HEK293 (cell line): ENCODE results near the gene FOLR1.

Experiments used
- CTCF ChIA-PET: fragments of 350-600 bp; formaldehyde crosslinking; extraction: SDS; loops from one replicate; lab custom pipeline; 2021; ENCODE audit warnings: antibody characterized with exemption; lab: Yijun Ruan, JAX
- POLR2A ChIA-PET: fragments of 300-600 bp; formaldehyde crosslinking; extraction: SDS; loops from one replicate; lab custom pipeline; 2020; ENCODE audit warnings: antibody characterized with exemption, inconsistent platforms; lab: Yijun Ruan, JAX
- H3K27ac ChIP-seq: fragments of 200-500 bp; sonication (Bioruptor generic); 2 replicates; pipeline ENCODE4 v1.5.1; 2014; ENCODE audit warnings: low read depth, low read length, control low read depth, inconsistent platforms; ENCODE audit errors: extremely low read depth
- H3K36me3 ChIP-seq, 2 experiments: fragments of 200-500 bp in 1 of 2; sonication (Bioruptor generic) in 1 of 2; 1 replicate in 1 of 2; 2 replicates in 1 of 2; pipeline ENCODE4 v1.5.1; 2014 to 2017; ENCODE audit warnings: inconsistent platforms in 2 of 2, low read length in 2 of 2; ENCODE audit not compliant: control insufficient read depth in 2 of 2, insufficient read depth in 1 of 2
- H3K4me1 ChIP-seq: fragments of 200-500 bp; sonication (Bioruptor generic); 2 replicates; pipeline ENCODE4 v1.5.1; 2014; ENCODE audit warnings: mild to moderate bottlenecking, low read length, inconsistent platforms; ENCODE audit not compliant: control insufficient read depth, insufficient read depth
- H3K4me3 ChIP-seq: 2 replicates; pipeline ENCODE4 v1.5.1; 2011; ENCODE audit warnings: low read depth, mild to moderate bottlenecking, control low read depth, low read length, moderate library complexity
- H3K9me3 ChIP-seq: fragments of 200-500 bp; sonication (Bioruptor generic); 2 replicates; pipeline ENCODE4 v1.5.1; 2014; ENCODE audit warnings: low read depth, low read length, inconsistent platforms; ENCODE audit not compliant: control insufficient read depth, insufficient read depth
- HOXC10 ChIP-seq: sonication (generic); formaldehyde crosslinking; IDR thresholded peaks from 2 replicates; pipeline ENCODE4 v1.8.1; 2023; ENCODE audit warnings: mild to moderate bottlenecking, missing genetic modification reagents
- MZF1 ChIP-seq: fragments of 450-650 bp; formaldehyde crosslinking; IDR thresholded peaks from 2 replicates; pipeline ENCODE4 v1.5.1; 2017; ENCODE audit warnings: missing biosample characterization, missing genetic modification characterization, borderline replicate concordance
- WT1 ChIP-seq: fragments of 450-650 bp; formaldehyde crosslinking; IDR thresholded peaks from 2 replicates; pipeline ENCODE4 v1.5.1; 2016; ENCODE audit warnings: missing biosample characterization, missing genetic modification characterization
- YY1 ChIP-seq: fragments of 450-650 bp; formaldehyde crosslinking; IDR thresholded peaks from 2 replicates; pipeline ENCODE4 v1.5.1; 2018; ENCODE audit warnings: missing biosample characterization, missing genetic modification characterization
- YY2 ChIP-seq: fragments of 450-650 bp; formaldehyde crosslinking; IDR thresholded peaks from 2 replicates; pipeline ENCODE4 v1.5.1; 2016; ENCODE audit warnings: missing biosample characterization, missing genetic modification characterization
- ZBTB1 ChIP-seq: fragments of 450-650 bp; formaldehyde crosslinking; IDR thresholded peaks from 2 replicates; pipeline ENCODE4 v1.5.1; 2016; ENCODE audit warnings: missing biosample characterization, missing genetic modification characterization
- ZBTB48 ChIP-seq: fragments of 450-650 bp; formaldehyde crosslinking; IDR thresholded peaks from 2 replicates; pipeline ENCODE4 v1.5.1; 2016; ENCODE audit warnings: missing biosample characterization, missing genetic modification characterization
- ZBTB7A ChIP-seq: fragments of 450-650 bp; formaldehyde crosslinking; IDR thresholded peaks from 2 replicates; pipeline ENCODE4 v1.5.1; 2016; ENCODE audit warnings: low read depth, missing biosample characterization, missing genetic modification characterization
- ZFP41 ChIP-seq: fragments of 450-650 bp; formaldehyde crosslinking; IDR thresholded peaks from 2 replicates; pipeline ENCODE4 v1.5.1; 2016; ENCODE audit warnings: missing biosample characterization, missing genetic modification characterization, borderline replicate concordance
- ZNF10 ChIP-seq: fragments of 450-650 bp; formaldehyde crosslinking; IDR thresholded peaks from 2 replicates; pipeline ENCODE4 v1.5.1; 2017; ENCODE audit warnings: missing biosample characterization, missing genetic modification characterization
- ZNF184 ChIP-seq: fragments of 450-650 bp; IDR thresholded peaks from 2 replicates; pipeline ENCODE4 v1.5.1; 2018; ENCODE audit warnings: missing biosample characterization, mild to moderate bottlenecking, missing genetic modification characterization
- ZNF2 ChIP-seq: fragments of 450-650 bp; formaldehyde crosslinking; IDR thresholded peaks from 2 replicates; pipeline ENCODE4 v1.5.1; 2016; ENCODE audit warnings: missing biosample characterization, missing genetic modification characterization
- ZNF24 ChIP-seq: fragments of 450-650 bp; formaldehyde crosslinking; IDR thresholded peaks from 2 replicates; pipeline ENCODE4 v1.5.1; 2016; ENCODE audit warnings: missing biosample characterization, missing genetic modification characterization
- ZNF248 ChIP-seq: fragments of 450-650 bp; formaldehyde crosslinking; IDR thresholded peaks from 2 replicates; pipeline ENCODE4 v1.5.1; 2017; ENCODE audit warnings: missing biosample characterization, missing genetic modification characterization
- ZNF266 ChIP-seq: fragments of 450-650 bp; formaldehyde crosslinking; IDR thresholded peaks from 2 replicates; pipeline ENCODE4 v1.5.1; 2016; ENCODE audit warnings: missing biosample characterization, missing genetic modification characterization, low read depth
- ZNF335 ChIP-seq: fragments of 450-650 bp; formaldehyde crosslinking; conservative IDR thresholded peaks from 2 replicates; pipeline ENCODE4 v1.5.1; 2016; ENCODE audit warnings: missing biosample characterization, missing genetic modification characterization
- ZNF394 ChIP-seq: fragments of 450-650 bp; formaldehyde crosslinking; IDR thresholded peaks from 2 replicates; pipeline ENCODE4 v1.5.1; 2016; ENCODE audit warnings: missing biosample characterization, missing genetic modification characterization, mild to moderate bottlenecking, moderate library complexity, borderline replicate concordance
- ZNF510 ChIP-seq: fragments of 450-650 bp; formaldehyde crosslinking; IDR thresholded peaks from 2 replicates; pipeline ENCODE4 v1.5.1; 2018; ENCODE audit warnings: mild to moderate bottlenecking, missing genetic modification characterization, missing biosample characterization; ENCODE audit not compliant: insufficient replicate concordance
- ZNF548 ChIP-seq: fragments of 450-650 bp; formaldehyde crosslinking; IDR thresholded peaks from 2 replicates; pipeline ENCODE4 v1.5.1; 2016; ENCODE audit warnings: missing biosample characterization, missing genetic modification characterization
- ZNF549 ChIP-seq: fragments of 450-650 bp; IDR thresholded peaks from 2 replicates; pipeline ENCODE4 v1.5.1; 2018; ENCODE audit warnings: missing biosample characterization, missing genetic modification characterization, mild to moderate bottlenecking, inconsistent platforms, moderate library complexity
- ZNF843 ChIP-seq: fragments of 450-650 bp; formaldehyde crosslinking; IDR thresholded peaks from 2 replicates; pipeline ENCODE4 v1.5.1; 2016; ENCODE audit warnings: missing biosample characterization, missing genetic modification characterization
- TF ChIP-seq, protein P1 (sequence below): fragments of 450-650 bp; formaldehyde crosslinking; IDR thresholded peaks from 2 replicates; pipeline ENCODE4 v1.5.1; 2016; ENCODE audit warnings: missing biosample characterization, missing genetic modification characterization, low read depth
- TF ChIP-seq, protein P2 (sequence below): fragments of 450-650 bp; formaldehyde crosslinking; IDR thresholded peaks from 2 replicates; pipeline ENCODE4 v1.5.0; 2017; ENCODE audit warnings: missing biosample characterization, missing genetic modification characterization, borderline replicate concordance

The FOLR1 gene

DNA sequence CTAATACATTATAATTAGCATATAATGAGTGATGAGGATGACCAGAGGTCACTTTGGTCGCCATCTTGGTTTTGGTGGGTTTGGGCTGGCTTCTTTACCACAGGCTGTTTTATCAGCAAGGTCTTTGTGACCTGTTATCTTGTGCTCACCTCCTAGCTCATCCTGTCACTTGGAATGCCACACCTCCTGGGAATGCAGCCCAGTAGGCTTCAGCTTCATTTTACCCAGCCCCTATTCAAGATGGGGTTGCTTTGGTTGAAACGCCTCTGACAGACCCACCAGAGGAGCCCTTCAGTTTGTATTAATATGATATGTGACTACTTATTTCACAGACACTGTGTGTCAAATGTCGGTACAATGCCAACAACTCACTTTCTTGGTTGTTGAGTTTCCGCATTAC is 36.2 kb upstream of the FOLR1 start:
- no peaks in the 10 kb centered on the region for H3K4me1 ChIP-seq
- H3K36me3 ChIP-seq = no peaks in the 10 kb centered on the region
- CTCF ChIA-PET = interaction anchor here (0.6 to 2.4 kb wide), 5 partner anchors 12 to 403 kb away, joined by 4 to 14 read pairs (median 4); no protein-coding TSS in a partner anchor
- H3K27ac ChIP-seq = no peak overlapping the region
- no peak for TF ChIP-seq ZNF335
- TF ChIP-seq ZFP41 = no peak
- TF ChIP-seq ZNF394 = no peak
- no peak for TF ChIP-seq ZBTB48 (tag by site-specific recombination)
- no peak for TF ChIP-seq YY2
- TF ChIP-seq ZNF10 (tag by site-specific recombination) = no peak
- TF ChIP-seq ZNF510 (tag by site-specific recombination) = no peak
- TF ChIP-seq ZNF184 (tag by site-specific recombination) = no peak
- TF ChIP-seq ZNF548 = no peak
- TF ChIP-seq WT1 (tag by site-specific recombination) = no peak
- no peak for TF ChIP-seq ZBTB7A
- no peak for TF ChIP-seq ZBTB1 (tag by site-specific recombination)
- TF ChIP-seq ZNF266 (tag by site-specific recombination) = no peak
- TF ChIP-seq ZNF843 (tag by site-specific recombination) = no peak
- TF ChIP-seq YY1 = no peak
- TF ChIP-seq, all 188 proteins: peak for 0
- Histone ChIP-seq H3K4me3 (no peak overlapping the region), H3K9me3 (no peaks in the 10 kb centered on the region)
- POLR2A ChIA-PET = no interaction called here

DNA sequence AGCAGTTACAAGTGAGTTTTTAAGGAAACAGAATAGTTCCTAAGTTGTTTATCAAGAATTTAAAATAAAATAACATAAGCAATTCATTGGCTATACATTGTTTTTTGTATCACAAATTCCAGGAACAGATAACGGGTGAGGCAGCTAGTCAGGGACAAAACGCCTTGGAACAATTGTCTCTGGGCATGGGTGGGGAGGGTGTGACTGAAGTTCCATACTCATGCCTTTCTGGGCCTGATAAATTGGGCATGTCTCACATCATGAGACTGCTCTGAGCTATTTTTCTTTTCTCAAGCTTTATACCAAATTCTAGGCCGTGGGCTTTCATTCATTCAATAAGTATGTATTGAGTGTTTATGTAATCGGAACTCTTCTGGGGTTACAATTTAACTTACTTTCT is 34.8 kb upstream of the FOLR1 start:
- POLR2A ChIA-PET = no interaction called here
- CTCF ChIA-PET = interaction anchor here (0.7 to 2.4 kb wide), 3 partner anchors 13 to 227 kb away, joined by 3 to 14 read pairs (median 3); no protein-coding TSS in a partner anchor
- Histone ChIP-seq H3K9me3 (no peaks in the 10 kb centered on the region), H3K36me3 (no peaks in the 10 kb centered on the region)
- no peak for TF ChIP-seq HOXC10 (CRISPR knock-in tag)
- no peak for TF ChIP-seq ZBTB48 (tag by site-specific recombination)
- TF ChIP-seq, protein P1, sequence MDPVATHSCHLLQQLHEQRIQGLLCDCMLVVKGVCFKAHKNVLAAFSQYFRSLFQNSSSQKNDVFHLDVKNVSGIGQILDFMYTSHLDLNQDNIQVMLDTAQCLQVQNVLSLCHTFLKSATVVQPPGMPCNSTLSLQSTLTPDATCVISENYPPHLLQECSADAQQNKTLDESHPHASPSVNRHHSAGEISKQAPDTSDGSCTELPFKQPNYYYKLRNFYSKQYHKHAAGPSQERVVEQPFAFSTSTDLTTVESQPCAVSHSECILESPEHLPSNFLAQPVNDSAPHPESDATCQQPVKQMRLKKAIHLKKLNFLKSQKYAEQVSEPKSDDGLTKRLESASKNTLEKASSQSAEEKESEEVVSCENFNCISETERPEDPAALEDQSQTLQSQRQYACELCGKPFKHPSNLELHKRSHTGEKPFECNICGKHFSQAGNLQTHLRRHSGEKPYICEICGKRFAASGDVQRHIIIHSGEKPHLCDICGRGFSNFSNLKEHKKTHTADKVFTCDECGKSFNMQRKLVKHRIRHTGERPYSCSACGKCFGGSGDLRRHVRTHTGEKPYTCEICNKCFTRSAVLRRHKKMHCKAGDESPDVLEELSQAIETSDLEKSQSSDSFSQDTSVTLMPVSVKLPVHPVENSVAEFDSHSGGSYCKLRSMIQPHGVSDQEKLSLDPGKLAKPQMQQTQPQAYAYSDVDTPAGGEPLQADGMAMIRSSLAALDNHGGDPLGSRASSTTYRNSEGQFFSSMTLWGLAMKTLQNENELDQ (tag by site-specific recombination) = no peak
- no peak for TF ChIP-seq ZNF2 (tag by site-specific recombination)
- TF ChIP-seq ZNF24 (tag by site-specific recombination) = no peak
- TF ChIP-seq, all 188 proteins: peak for 0
- no peak overlapping the region for H3K27ac ChIP-seq
- no peak overlapping the region for H3K4me3 ChIP-seq
- no peaks in the 10 kb centered on the region for H3K4me1 ChIP-seq

DNA sequence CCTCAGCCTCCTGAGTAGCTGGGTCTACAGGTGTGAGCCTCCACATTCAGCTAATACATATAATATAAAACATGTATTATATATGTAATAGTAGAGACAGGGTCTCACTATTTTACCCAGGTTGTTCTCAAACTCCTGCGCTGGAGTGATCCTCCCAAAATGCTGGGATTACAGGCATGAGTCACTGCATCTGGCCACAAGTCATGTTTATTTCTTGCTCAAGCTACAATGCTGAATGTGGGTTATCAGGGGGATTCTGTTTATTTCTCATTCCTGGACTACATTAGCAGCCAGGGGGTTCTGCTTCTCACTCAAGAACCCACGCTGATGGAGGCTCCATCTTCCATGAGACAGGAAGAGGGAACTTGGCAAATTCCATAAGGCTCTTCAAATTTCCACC is 31.6 kb upstream of the FOLR1 start:
- H3K4me3 ChIP-seq = no peak overlapping the region
- TF ChIP-seq MZF1 (tag by site-specific recombination) (no peak), ZNF248 (no peak), ZNF549 (tag by site-specific recombination) (no peak)
- TF ChIP-seq, protein P2, sequence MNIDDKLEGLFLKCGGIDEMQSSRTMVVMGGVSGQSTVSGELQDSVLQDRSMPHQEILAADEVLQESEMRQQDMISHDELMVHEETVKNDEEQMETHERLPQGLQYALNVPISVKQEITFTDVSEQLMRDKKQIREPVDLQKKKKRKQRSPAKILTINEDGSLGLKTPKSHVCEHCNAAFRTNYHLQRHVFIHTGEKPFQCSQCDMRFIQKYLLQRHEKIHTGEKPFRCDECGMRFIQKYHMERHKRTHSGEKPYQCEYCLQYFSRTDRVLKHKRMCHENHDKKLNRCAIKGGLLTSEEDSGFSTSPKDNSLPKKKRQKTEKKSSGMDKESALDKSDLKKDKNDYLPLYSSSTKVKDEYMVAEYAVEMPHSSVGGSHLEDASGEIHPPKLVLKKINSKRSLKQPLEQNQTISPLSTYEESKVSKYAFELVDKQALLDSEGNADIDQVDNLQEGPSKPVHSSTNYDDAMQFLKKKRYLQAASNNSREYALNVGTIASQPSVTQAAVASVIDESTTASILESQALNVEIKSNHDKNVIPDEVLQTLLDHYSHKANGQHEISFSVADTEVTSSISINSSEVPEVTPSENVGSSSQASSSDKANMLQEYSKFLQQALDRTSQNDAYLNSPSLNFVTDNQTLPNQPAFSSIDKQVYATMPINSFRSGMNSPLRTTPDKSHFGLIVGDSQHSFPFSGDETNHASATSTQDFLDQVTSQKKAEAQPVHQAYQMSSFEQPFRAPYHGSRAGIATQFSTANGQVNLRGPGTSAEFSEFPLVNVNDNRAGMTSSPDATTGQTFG (tag by site-specific recombination) = no peak
- ChIA-PET CTCF (interaction anchor here (0.7 to 0.9 kb wide), 2 partner anchors 14 to 24 kb away, joined by 3 to 4 read pairs; no protein-coding TSS in a partner anchor), POLR2A (no interaction called here)
- H3K4me1 ChIP-seq = no peaks in the 10 kb centered on the region
- H3K36me3 ChIP-seq = no peaks in the 10 kb centered on the region
- no peak overlapping the region for H3K27ac ChIP-seq
- H3K9me3 ChIP-seq = no peaks in the 10 kb centered on the region
